Epithelial cell of proximal tubule (primary cell): ENCODE measurements around the gene GJB4. TPM values are rescaled to one million over a fixed set of nuclear protein-coding genes. Genes with fewer than 3 reads are reported as not detected.

ENCODE experiments used
- DNase-seq: peaks from one replicate; pipeline ENCODE4 v3.0.0-alpha.2; 2011; ENCODE audit warnings: low read depth
- H3K4me3 ChIP-seq: 2 replicates; pipeline ENCODE4 v1.5.1; 2011; ENCODE audit warnings: low read depth, mild to moderate bottlenecking, low read length
- CTCF ChIP-seq: conservative IDR thresholded peaks from 2 replicates; pipeline ENCODE4 v1.5.1; 2012; ENCODE audit warnings: low read depth, mild to moderate bottlenecking, low read length
- total RNA-seq: library from RNA; depleted of rRNA; stranded (reverse); fragments of >200 nt; gene quantifications from 2 replicates; pipeline ENCODE4 v1.2.3, GENCODE V29; 2015

Gene GJB4
- total RNA-seq, 1 donor from 2014 or later = 2.9 TPM

- no peak for TF ChIP-seq CTCF
- DNase-seq = no peak
- no peak overlapping the region for H3K4me3 ChIP-seq
Observed at GRCh38 chr1:34746785-34747637, 12.5 kb upstream of the GJB4 start.

- no peak for TF ChIP-seq CTCF
- no peak overlapping the region for H3K4me3 ChIP-seq
- no peak for DNase-seq
Observed at GRCh38 chr1:34747638-34747941, 11.9 kb upstream of the GJB4 start.

GRCh38 chr1:34749992-34750391, 9.5 kb upstream of the GJB4 start:
- TF ChIP-seq CTCF = no peak
- no peak overlapping the region for H3K4me3 ChIP-seq
- no peak for DNase-seq

- DNase-seq = no peak
- H3K4me3 ChIP-seq = no peak overlapping the region
- no peak for TF ChIP-seq CTCF
Observed at GRCh38 chr1:34750610-34751009, 8.9 kb upstream of the GJB4 start.

GRCh38 chr1:34753163-34753562, 6.4 kb upstream of the GJB4 start:
- no peak for DNase-seq
- TF ChIP-seq CTCF = no peak
- no peak overlapping the region for H3K4me3 ChIP-seq

- no peak for TF ChIP-seq CTCF
- H3K4me3 ChIP-seq = no peak within 1 kb of the TSS
- DNase-seq = no peak
Observed at GRCh38 chr1:34754964-34755637, 4.4 kb upstream of the GJB4 start, which contains the start of gene GJB5. TSS of gene GJB5 (plus strand) at chr1:34755047. CDS start at chr1:34757331, 2,284 bp downstream.

- no peak overlapping the region for H3K4me3 ChIP-seq
- TF ChIP-seq CTCF = no peak
- no peak for DNase-seq
Observed at GRCh38 chr1:34755961-34756360, 3.6 kb upstream of the GJB4 start.
